HL-60 (cell line): ENCODE results near the gene DCAF15.

ENCODE experiments used
- GABPA ChIP-seq: IDR thresholded peaks from 2 replicates; pipeline ENCODE4 v1.6.1; 2012; ENCODE audit warnings: low read depth
- POLR2AphosphoS5 ChIP-seq: IDR thresholded peaks from 2 replicates; pipeline ENCODE4 v1.6.1; 2012; ENCODE audit warnings: low read depth
- SPI1 ChIP-seq: IDR thresholded peaks from 2 replicates; pipeline ENCODE4 v1.6.1; 2012; ENCODE audit warnings: low read depth, mild to moderate bottlenecking, borderline replicate concordance
- TF ChIP-seq, protein P1 (sequence below): IDR thresholded peaks from one replicate; pipeline ENCODE4 v1.5.1; 2011; ENCODE audit warnings: low read length, control low read depth, inconsistent platforms; ENCODE audit not compliant: insufficient read depth
- TF ChIP-seq, protein P2 (sequence below): IDR thresholded peaks from 2 replicates; pipeline ENCODE4 v1.6.1; 2012; ENCODE audit warnings: low read depth; ENCODE audit not compliant: insufficient replicate concordance

GRCh38 chr19:13979244-13979615 lies 26.9 kb downstream of the DCAF15 start:
- TF ChIP-seq, protein P1, sequence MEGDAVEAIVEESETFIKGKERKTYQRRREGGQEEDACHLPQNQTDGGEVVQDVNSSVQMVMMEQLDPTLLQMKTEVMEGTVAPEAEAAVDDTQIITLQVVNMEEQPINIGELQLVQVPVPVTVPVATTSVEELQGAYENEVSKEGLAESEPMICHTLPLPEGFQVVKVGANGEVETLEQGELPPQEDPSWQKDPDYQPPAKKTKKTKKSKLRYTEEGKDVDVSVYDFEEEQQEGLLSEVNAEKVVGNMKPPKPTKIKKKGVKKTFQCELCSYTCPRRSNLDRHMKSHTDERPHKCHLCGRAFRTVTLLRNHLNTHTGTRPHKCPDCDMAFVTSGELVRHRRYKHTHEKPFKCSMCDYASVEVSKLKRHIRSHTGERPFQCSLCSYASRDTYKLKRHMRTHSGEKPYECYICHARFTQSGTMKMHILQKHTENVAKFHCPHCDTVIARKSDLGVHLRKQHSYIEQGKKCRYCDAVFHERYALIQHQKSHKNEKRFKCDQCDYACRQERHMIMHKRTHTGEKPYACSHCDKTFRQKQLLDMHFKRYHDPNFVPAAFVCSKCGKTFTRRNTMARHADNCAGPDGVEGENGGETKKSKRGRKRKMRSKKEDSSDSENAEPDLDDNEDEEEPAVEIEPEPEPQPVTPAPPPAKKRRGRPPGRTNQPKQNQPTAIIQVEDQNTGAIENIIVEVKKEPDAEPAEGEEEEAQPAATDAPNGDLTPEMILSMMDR, result no peak
- TF ChIP-seq POLR2AphosphoS5, result no peak
- TF ChIP-seq, protein P2, sequence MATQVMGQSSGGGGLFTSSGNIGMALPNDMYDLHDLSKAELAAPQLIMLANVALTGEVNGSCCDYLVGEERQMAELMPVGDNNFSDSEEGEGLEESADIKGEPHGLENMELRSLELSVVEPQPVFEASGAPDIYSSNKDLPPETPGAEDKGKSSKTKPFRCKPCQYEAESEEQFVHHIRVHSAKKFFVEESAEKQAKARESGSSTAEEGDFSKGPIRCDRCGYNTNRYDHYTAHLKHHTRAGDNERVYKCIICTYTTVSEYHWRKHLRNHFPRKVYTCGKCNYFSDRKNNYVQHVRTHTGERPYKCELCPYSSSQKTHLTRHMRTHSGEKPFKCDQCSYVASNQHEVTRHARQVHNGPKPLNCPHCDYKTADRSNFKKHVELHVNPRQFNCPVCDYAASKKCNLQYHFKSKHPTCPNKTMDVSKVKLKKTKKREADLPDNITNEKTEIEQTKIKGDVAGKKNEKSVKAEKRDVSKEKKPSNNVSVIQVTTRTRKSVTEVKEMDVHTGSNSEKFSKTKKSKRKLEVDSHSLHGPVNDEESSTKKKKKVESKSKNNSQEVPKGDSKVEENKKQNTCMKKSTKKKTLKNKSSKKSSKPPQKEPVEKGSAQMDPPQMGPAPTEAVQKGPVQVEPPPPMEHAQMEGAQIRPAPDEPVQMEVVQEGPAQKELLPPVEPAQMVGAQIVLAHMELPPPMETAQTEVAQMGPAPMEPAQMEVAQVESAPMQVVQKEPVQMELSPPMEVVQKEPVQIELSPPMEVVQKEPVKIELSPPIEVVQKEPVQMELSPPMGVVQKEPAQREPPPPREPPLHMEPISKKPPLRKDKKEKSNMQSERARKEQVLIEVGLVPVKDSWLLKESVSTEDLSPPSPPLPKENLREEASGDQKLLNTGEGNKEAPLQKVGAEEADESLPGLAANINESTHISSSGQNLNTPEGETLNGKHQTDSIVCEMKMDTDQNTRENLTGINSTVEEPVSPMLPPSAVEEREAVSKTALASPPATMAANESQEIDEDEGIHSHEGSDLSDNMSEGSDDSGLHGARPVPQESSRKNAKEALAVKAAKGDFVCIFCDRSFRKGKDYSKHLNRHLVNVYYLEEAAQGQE, result no peak
- no peak for TF ChIP-seq GABPA
- TF ChIP-seq SPI1, result no peak
